Astrocyte (in vitro differentiated cells and primary cell): ENCODE results near the gene TNRC18.

Source experiments
- CTCF ChIP-seq: IDR thresholded peaks from 2 replicates; pipeline ENCODE4 v1.5.1; 2011; ENCODE audit warnings: low read depth, mild to moderate bottlenecking, inconsistent platforms, low read length, moderate library complexity; ENCODE audit not compliant: insufficient read depth
- EZH2 ChIP-seq: IDR thresholded peaks from 2 replicates; pipeline ENCODE4 v1.6.1; 2012; ENCODE audit warnings: mild to moderate bottlenecking, low read length, inconsistent platforms; ENCODE audit not compliant: insufficient read depth

GRCh38 chr7:5266191-5267028 lies 157.2 kb downstream of the TNRC18 start:
- TF ChIP-seq CTCF (no peak), EZH2 (no peak)
